Measurements from ENCODE around the gene DTX3L.

DNA sequence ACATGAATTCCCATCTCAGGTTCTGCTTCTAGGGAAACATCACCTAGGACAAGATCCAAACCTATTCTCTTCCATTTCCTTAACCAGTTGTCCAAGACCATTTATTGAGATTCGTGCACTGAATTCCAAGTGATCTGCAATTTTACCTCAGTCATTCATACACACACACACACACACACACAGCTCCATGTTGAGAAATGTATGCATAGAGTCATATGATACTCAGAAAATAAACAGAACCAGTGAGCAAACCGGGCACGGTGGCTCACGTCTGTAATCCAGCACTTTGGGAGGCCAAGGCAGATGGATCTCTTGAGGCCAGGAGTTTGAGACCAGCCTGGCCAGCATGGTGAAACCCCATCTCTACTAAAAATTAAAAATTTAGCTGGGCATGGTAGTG lies 43.3 kb upstream of the DTX3L start:
- TF ChIP-seq EP300 (IDR thresholded peaks at IDR 0.05) (no peak), POLR2A (IDR thresholded peaks at IDR 0.05) (no peak)
